HepG2 (cell line): ENCODE results near the gene USP12. TPM values are rescaled to one million over a fixed set of nuclear protein-coding genes. Genes with fewer than 3 reads are reported as not detected.
A peak's percentile ranks its signal among the peaks of the same experiment; 100 is the strongest.

ENCODE experiments used
- ATAC-seq: fragments of 200-7000 bp; cut with Tn5 transposase; 3 replicates; pipeline ENCODE4 v1.9.1; 2020; ENCODE audit warnings: mild to moderate bottlenecking, moderate library complexity
- BruUV-seq: library from RNA; stranded (reverse); fragments of 400-500 nt; replicated peaks from 2 replicates; lab custom pipeline; 2021; lab: Mats Ljungman, UMichigan
- CTCF ChIA-PET: fragments of 300-600 bp; formaldehyde crosslinking; extraction: SDS; loops from one replicate; lab custom pipeline; 2021; ENCODE audit warnings: low total read pairs, inconsistent platforms, low intra/inter-chr PET ratio; lab: Yijun Ruan, JAX
- POLR2A ChIA-PET: fragments of 350-600 bp; sonication (Branson Sonifier 250); formaldehyde crosslinking; loops from one replicate; lab custom pipeline; 2020; ENCODE audit warnings: antibody characterized with exemption, inconsistent platforms; lab: Yijun Ruan, JAX
- DNase-seq: peaks from one replicate; pipeline ENCODE4 v3.0.0-alpha.2; 2015; ENCODE audit warnings: low spot score
- FAIRE-seq: peaks from 3 replicates; lab custom pipeline; 2011; peaks lifted over from hg19 to GRCh38; lab: Jason Lieb, UNC
- H2AFZ ChIP-seq: one replicate; pipeline ENCODE4 v1.6.1; 2011; ENCODE audit warnings: low read length, inconsistent platforms
- H3K27ac ChIP-seq: fragments of 300-600 bp; 3 replicates; pipeline ENCODE4 v1.8.0; 2011; ENCODE audit warnings: mixed run types, mild to moderate bottlenecking, mixed read lengths, low read length, inconsistent platforms; ENCODE audit not compliant: insufficient read depth; ENCODE audit errors: extremely low read length
- H3K27me3 ChIP-seq, 2 experiments: fragments of 200-600 bp in 1 of 2; 2 replicates in 1 of 2; 3 replicates in 1 of 2; pipeline versions ENCODE4 v1.6.0 to v1.8.0; 2011; ENCODE audit warnings: low read length in 2 of 2, mild to moderate bottlenecking in 2 of 2, moderate library complexity in 2 of 2, inconsistent platforms in 1 of 2; ENCODE audit not compliant: insufficient read depth in 2 of 2, control insufficient read depth in 1 of 2
- H3K36me3 ChIP-seq, 2 experiments: fragments of 200-600 bp in 1 of 2; replicated peaks in 1 of 2; 2 replicates in 1 of 2; 3 replicates in 1 of 2; pipeline versions ENCODE4 v1.5.1 to v1.8.0; 2011; ENCODE audit warnings: low read length in 2 of 2, inconsistent platforms in 1 of 2; ENCODE audit not compliant: insufficient read depth in 2 of 2, control insufficient read depth in 1 of 2
- H3K4me1 ChIP-seq: 2 replicates; pipeline ENCODE4 v1.5.1; 2012; ENCODE audit warnings: low read length, inconsistent platforms; ENCODE audit not compliant: insufficient read depth
- H3K4me2 ChIP-seq: 2 replicates; pipeline ENCODE4 v1.6.0; 2011; ENCODE audit warnings: low read depth, low read length, inconsistent platforms
- H3K4me3 ChIP-seq, 3 experiments: fragments of 200-600 bp in 1 of 3; sonication (generic), shearing (Covaris generic) in 1 of 3; replicated peaks in 1 of 3; 2 replicates each; pipeline ENCODE4 v1.5.1; 2011 to 2016; ENCODE audit warnings: low read length in 3 of 3, inconsistent platforms in 2 of 3, low read depth in 2 of 3, mild to moderate bottlenecking in 2 of 3, control low read depth in 1 of 3, mixed read lengths in 1 of 3; ENCODE audit not compliant: insufficient read depth in 1 of 3
- H3K79me2 ChIP-seq: one replicate; pipeline ENCODE4 v1.6.1; 2011; ENCODE audit warnings: low read length, inconsistent platforms; ENCODE audit not compliant: insufficient read depth
- H3K9ac ChIP-seq: 2 replicates; pipeline ENCODE4 v1.6.0; 2011; ENCODE audit warnings: mild to moderate bottlenecking, low read depth, low read length, inconsistent platforms; ENCODE audit not compliant: insufficient read depth
- H3K9me3 ChIP-seq: 2 replicates; pipeline ENCODE4 v1.5.1; 2012; ENCODE audit warnings: mild to moderate bottlenecking, low read length
- H4K20me1 ChIP-seq: 2 replicates; pipeline ENCODE4 v1.6.0; 2011; ENCODE audit warnings: inconsistent platforms, mild to moderate bottlenecking, low read length, moderate library complexity; ENCODE audit not compliant: insufficient read depth
- LCORL ChIP-seq, 2 experiments: fragments of 450-650 bp in 1 of 2; sonication (generic) in 1 of 2; formaldehyde crosslinking in 1 of 2; IDR thresholded peaks; 2 replicates each; pipeline versions ENCODE4 v1.5.0 to v1.6.1; 2017 to 2020; ENCODE audit warnings: antibody characterized with exemption in 1 of 2, missing genetic modification reagents in 1 of 2
- POLR2A ChIP-seq, 2 experiments: IDR thresholded peaks; 2 replicates each; pipeline ENCODE4 v1.6.1; 2011; ENCODE audit warnings: low read depth in 2 of 2, low read length in 2 of 2, mild to moderate bottlenecking in 1 of 2, moderate library complexity in 1 of 2; ENCODE audit not compliant: insufficient read depth in 1 of 2
- ZKSCAN1 ChIP-seq: fragments of 150-350 bp; IDR thresholded peaks from 2 replicates; pipeline ENCODE4 v1.6.1; 2014; ENCODE audit warnings: low read length
- ZXDC ChIP-seq: sonication (generic); formaldehyde crosslinking; IDR thresholded peaks from 2 replicates; pipeline ENCODE4 v1.5.0; 2020; ENCODE audit warnings: mild to moderate bottlenecking, missing genetic modification reagents
- WGBS: methylation state at CpG from one replicate; pipeline ENCODE4 v1.1.6; 2017; ENCODE audit warnings: low lambda C conversion rate; 5-methylcytosine and 5-hydroxymethylcytosine counted together
- in situ Hi-C: cut with HindIII; loops from 2 replicates; pipeline ENCODE4 v1.10.0; 2017; ENCODE audit warnings: low pct_unique_long_range_greater_than_20kb; ENCODE audit not compliant: extremely low pct_ligation_motif_present
- intact Hi-C: fragments of 100-400 bp; cut with micrococcal nuclease; formaldehyde crosslinking; loops from one replicate; pipeline ENCODE4 v1.10.0; 2022; ENCODE audit not compliant: unreplicated experiment
- polyA plus RNA-seq, 8 experiments: library from polyadenylated mRNA; depleted of rRNA in 3 of 8; stranded (reverse) in 7 of 8; unstranded in 1 of 8; fragments of >200 nt; fragmentation: Illumina TruSeq in 4 of 8; extraction: Trizol in 4 of 8; gene quantifications; 2 replicates each; pipeline versions ENCODE4 v1.2.1 to v1.2.3, GENCODE V29; 2011 to 2016; ENCODE audit warnings: low read depth in 4 of 8, missing spikeins in 1 of 8, mixed read lengths in 1 of 8; ENCODE audit not compliant: insufficient read depth in 1 of 8
- total RNA-seq, 5 experiments: library from RNA; depleted of rRNA; stranded (reverse); fragments of >200 nt; fragmentation: Illumina TruSeq; extraction: Trizol; gene quantifications; 2 replicates each; pipeline ENCODE4 v1.2.3, GENCODE V29; 2016; ENCODE audit warnings: low read depth in 1 of 5

The USP12 gene
- total and polyA plus RNA-seq, 2 of the 13 experiments (the other 11 are each of a cell fraction or from before 2014, with no cell fraction given), result 9.8 to 19.5 TPM

- no peak overlapping the region for H3K27ac ChIP-seq
These were observed 70.3 kb downstream of the USP12 start for GRCh38 chr13:27101289-27101688.

GRCh38 chr13:27097691-27098090 is 73.9 kb downstream of the USP12 start:
- H3K36me3 ChIP-seq, result peaks cover 7 to 27% of the 10 kb centered on the region in 2 experiments; a peak in 4 of 5 replicates
- no peaks in the 10 kb centered on the region for H3K27me3 ChIP-seq
- H3K4me3 ChIP-seq, result no peak overlapping the region
- CTCF ChIA-PET, result no interaction called here
- H3K4me2 ChIP-seq, result no peak overlapping the region
- intact Hi-C loops, result no loop called here
- no peaks in the 10 kb centered on the region for H3K9me3 ChIP-seq
- TF ChIP-seq LCORL (IDR thresholded peaks at IDR 0.05) (no peak), LCORL (CRISPR knock-in tag; IDR thresholded peaks at IDR 0.05) (no peak), POLR2A (IDR thresholded peaks at IDR 0.05; ENCODE audit: insufficient read depth in 1 of 2, low read depth in 2 of 2, low read length in 2 of 2) (no peak)
- ATAC-seq, result no peak
- in situ Hi-C loops, result no loop called here
- no TSS peak for BruUV-seq
- no peaks in the 10 kb centered on the region for H3K4me1 ChIP-seq
- no peak overlapping the region for H3K9ac ChIP-seq
- no peak overlapping the region for H2AFZ ChIP-seq
- no peaks in the 10 kb centered on the region for H3K79me2 ChIP-seq
- DNase-seq, result no peak
- FAIRE-seq, result no peak
- no peak overlapping the region for H3K27ac ChIP-seq
- no peaks in the 10 kb centered on the region for H4K20me1 ChIP-seq
- POLR2A ChIA-PET, result no interaction called here

More at GRCh38 chr13:27101289-27101688, 70.3 kb downstream of the USP12 start:
- H3K9ac ChIP-seq, result no peak overlapping the region
- no peaks in the 10 kb centered on the region for H3K4me1 ChIP-seq
- ChIA-PET CTCF (no interaction called here), POLR2A (no interaction called here)
- 97% methylated on average over 1 of the region's 1 CpG for WGBS
- BruUV-seq, result no TSS peak
- ATAC-seq (no peak), FAIRE-seq (no peak), DNase-seq (no peak)
- in situ Hi-C loops, result no loop called here
- no peak overlapping the region for H2AFZ ChIP-seq
- peaks cover 8 to 10% of the 10 kb centered on the region in 2 experiments; a peak in 2 of 5 replicates for H3K36me3 ChIP-seq
- TF ChIP-seq ZKSCAN1 (peak; percentile 55; the same call in 1 of the 2 replicates), ZXDC (CRISPR knock-in tag) (no peak)
- no peak overlapping the region for H3K4me2 ChIP-seq
- H3K4me3 ChIP-seq, result no peak overlapping the region
- no peaks in the 10 kb centered on the region for H3K9me3 ChIP-seq
- no peaks in the 10 kb centered on the region for H4K20me1 ChIP-seq
- no peaks in the 10 kb centered on the region for H3K27me3 ChIP-seq
- no peaks in the 10 kb centered on the region for H3K79me2 ChIP-seq
- intact Hi-C loops, result no loop called here
